ENCODE measurements around the gene ITGB4. TPM values are rescaled to one million over a fixed set of nuclear protein-coding genes. Genes with fewer than 3 reads are reported as not detected.

The ITGB4 gene
- total RNA-seq, 6 donors from 2014 or later: 16.8 to 75.2 (median 41.2) TPM

DNA sequence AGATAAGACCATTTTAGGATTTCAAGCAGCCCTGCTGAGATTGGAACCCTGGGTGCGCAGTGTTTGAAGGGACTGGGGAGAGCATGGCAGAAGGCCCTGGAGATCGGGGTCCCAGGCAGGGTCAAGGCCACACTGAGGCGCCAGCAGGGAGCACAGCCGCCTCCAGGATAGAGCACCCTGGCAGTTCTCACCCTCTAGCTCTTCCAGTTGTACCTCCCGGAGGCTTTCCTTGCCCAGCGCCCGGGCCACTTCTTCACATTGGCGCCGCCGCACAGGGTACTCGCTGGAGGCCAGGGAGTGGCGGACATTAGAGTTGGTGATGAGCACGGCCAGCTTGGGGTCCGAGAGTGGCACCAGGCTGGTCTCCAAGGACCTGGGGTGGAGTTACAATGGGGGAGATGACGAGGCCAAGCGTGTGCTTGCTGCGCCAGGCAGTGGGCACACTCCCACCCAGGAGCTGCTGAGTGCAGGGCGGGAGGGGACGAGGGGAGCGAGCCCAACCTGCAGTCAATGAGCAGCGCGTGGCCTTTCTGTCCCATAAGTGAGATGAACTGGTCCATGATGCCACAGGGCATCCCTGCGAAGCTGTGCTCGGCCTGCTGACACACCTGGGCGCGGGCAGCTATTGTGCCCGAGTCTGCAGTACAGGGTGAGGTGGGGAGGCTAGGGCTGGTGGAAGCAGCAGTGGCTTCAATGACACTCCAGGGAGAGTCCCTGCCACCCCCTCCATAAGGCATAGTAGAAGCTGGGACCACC is 41.4 kb downstream of the ITGB4 start:
- DNase-seq (no peak), ATAC-seq (ENCODE audit: low FRiP score in 2 of 2) (no peak)
- peaks cover 3 to 29% (median 17%) of the 10 kb centered on the region in 4 donors for H3K36me3 ChIP-seq
- TF ChIP-seq EP300 (IDR thresholded peaks at IDR 0.05): no peak
- TF ChIP-seq POLR2A (IDR thresholded peaks at IDR 0.05): no peak
- TF ChIP-seq POLR2AphosphoS5 (IDR thresholded peaks at IDR 0.05): no peak
- TF ChIP-seq, protein P1, sequence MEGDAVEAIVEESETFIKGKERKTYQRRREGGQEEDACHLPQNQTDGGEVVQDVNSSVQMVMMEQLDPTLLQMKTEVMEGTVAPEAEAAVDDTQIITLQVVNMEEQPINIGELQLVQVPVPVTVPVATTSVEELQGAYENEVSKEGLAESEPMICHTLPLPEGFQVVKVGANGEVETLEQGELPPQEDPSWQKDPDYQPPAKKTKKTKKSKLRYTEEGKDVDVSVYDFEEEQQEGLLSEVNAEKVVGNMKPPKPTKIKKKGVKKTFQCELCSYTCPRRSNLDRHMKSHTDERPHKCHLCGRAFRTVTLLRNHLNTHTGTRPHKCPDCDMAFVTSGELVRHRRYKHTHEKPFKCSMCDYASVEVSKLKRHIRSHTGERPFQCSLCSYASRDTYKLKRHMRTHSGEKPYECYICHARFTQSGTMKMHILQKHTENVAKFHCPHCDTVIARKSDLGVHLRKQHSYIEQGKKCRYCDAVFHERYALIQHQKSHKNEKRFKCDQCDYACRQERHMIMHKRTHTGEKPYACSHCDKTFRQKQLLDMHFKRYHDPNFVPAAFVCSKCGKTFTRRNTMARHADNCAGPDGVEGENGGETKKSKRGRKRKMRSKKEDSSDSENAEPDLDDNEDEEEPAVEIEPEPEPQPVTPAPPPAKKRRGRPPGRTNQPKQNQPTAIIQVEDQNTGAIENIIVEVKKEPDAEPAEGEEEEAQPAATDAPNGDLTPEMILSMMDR (IDR thresholded peaks at IDR 0.05): no peak
- H3K27me3 ChIP-seq: no peaks in the 10 kb centered on the region
- 95% methylated on average over 27 of the region's 27 CpGs for WGBS, 2 donors
- no peak overlapping the region for H3K27ac ChIP-seq
- H3K4me3 ChIP-seq: no peak overlapping the region
- H3K9me3 ChIP-seq: no peaks in the 10 kb centered on the region
- peaks cover 17 to 30% (median 20%) of the 10 kb centered on the region in 4 donors for H3K4me1 ChIP-seq

DNA sequence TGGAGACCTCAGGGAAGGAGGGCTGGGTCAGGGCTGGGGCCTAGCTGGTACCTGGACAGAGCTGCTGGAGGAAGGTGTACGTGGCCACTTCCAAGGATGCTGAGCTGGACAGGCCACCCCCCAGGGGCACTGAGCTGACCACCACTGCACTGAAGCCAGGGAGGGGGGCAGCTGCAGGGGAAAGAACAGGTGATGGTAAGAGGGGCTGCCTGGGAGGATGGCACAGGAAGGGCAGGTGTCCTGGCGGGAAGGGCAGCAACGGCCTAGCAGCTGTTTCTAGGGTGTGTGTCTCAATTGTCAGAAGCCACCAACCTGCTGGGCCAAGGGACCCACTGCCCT is 42.0 kb downstream of the ITGB4 start:
- Histone ChIP-seq H3K9me3 (no peaks in the 10 kb centered on the region), H3K27me3 (no peaks in the 10 kb centered on the region), H3K4me3 (peak overlapping the region in 1 of 4 donors; percentile 77), H3K27ac (no peak overlapping the region), H3K36me3 (peaks cover 3 to 24% (median 12%) of the 10 kb centered on the region in 4 donors), H3K4me1 (peaks cover 17 to 30% (median 20%) of the 10 kb centered on the region in 4 donors)
- TF ChIP-seq, protein P1 (IDR thresholded peaks at IDR 0.05): no peak
- TF ChIP-seq POLR2AphosphoS5 (IDR thresholded peaks at IDR 0.05) (no peak), EP300 (IDR thresholded peaks at IDR 0.05) (no peak), POLR2A (IDR thresholded peaks at IDR 0.05) (no peak)
- ATAC-seq (ENCODE audit: low FRiP score in 2 of 2) (no peak), DNase-seq (no peak)
- 90 to 96% methylated on average over 3 of the region's 3 CpGs for WGBS, 2 donors

DNA sequence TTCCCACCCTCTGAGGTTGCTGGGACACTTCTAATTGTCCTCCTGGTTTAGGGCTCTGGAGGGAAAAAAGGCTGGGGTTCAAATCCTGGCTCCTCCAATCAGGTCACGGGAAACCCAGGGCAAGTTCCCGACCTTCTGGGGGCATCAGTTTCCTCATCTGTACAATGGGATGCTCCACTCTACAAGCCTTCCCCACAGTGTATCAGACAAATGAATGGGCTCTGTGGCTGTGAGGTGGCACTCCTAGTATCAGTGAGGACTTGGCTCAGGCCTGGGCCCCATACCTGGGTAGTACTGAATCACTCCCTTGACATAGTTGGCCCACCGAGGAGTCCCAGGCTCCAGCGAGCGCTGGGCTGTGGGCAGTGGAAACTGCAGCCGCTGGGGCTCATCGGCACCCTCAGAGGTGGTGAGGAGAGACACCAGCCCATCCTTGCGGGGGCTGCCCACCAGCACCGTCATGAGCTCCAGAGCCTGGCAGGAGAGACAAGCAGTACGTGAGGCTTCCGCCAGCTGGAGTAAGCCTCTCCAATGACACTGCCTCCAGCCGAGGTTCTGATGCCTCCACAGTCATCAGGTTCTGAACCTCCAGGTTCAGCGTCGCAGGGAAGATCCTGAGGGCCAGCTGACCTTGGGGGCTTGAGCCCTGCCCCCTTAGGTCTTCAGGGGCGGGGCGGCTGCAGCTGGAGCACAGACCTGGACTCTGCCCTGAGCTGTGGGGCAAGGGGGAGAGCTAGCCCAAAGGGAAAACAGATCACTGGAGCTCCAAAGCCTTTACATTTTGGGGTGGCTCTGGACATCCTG is 42.6 kb downstream of the ITGB4 start:
- 77 to 91% methylated on average over 4 to 16 of the region's 16 CpGs for WGBS, 2 donors
- no peak for TF ChIP-seq POLR2A (IDR thresholded peaks at IDR 0.05)
- no peak for TF ChIP-seq POLR2AphosphoS5 (IDR thresholded peaks at IDR 0.05)
- TF ChIP-seq, protein P1 (IDR thresholded peaks at IDR 0.05): no peak
- no peak for TF ChIP-seq EP300 (IDR thresholded peaks at IDR 0.05)
- peak overlapping the region; percentile 40 to 77 (median 69) for H3K4me3 ChIP-seq
- H3K27ac ChIP-seq: peak overlapping the region; percentile 83 to 92 (median 88)
- ATAC-seq (ENCODE audit: low FRiP score in 2 of 2) (no peak), DNase-seq (no peak)
- peaks cover 17 to 30% (median 20%) of the 10 kb centered on the region in 4 donors for H3K4me1 ChIP-seq
- H3K27me3 ChIP-seq: no peaks in the 10 kb centered on the region
- peaks cover 3 to 19% (median 8%) of the 10 kb centered on the region in 4 donors for H3K36me3 ChIP-seq
- no peaks in the 10 kb centered on the region for H3K9me3 ChIP-seq

DNA sequence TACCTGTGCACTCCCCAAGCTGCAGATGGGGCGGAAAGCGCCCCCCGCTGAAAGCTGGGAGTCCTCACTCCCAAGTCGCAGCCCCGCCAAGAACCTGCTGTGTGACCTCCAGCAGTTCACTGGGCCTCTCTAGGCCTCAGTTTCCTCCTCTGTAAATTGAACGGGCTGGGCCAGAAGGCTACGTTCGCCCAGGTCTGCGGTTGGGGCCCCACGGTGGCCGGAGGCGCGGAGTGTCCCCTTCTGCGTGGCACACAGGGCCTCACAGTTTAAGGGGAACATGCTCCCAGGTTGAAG is 43.1 kb downstream of the ITGB4 start:
- DNase-seq: no peak
- H3K27ac ChIP-seq: peak overlapping the region; percentile 83 to 92 (median 88)
- H3K36me3 ChIP-seq: peaks cover 0 to 14% (median 5%) of the 10 kb centered on the region in 4 donors
- no peaks in the 10 kb centered on the region for H3K27me3 ChIP-seq
- peak overlapping the region; percentile 40 to 77 (median 69) for H3K4me3 ChIP-seq
- TF ChIP-seq POLR2A (IDR thresholded peaks at IDR 0.05): no peak
- TF ChIP-seq, protein P1 (IDR thresholded peaks at IDR 0.05): peak in 1 of 6 experiments; percentile 82
- no peaks in the 10 kb centered on the region for H3K9me3 ChIP-seq
- WGBS, 2 donors: 11 to 40% methylated on average over 4 to 11 of the region's 14 CpGs
- ATAC-seq (ENCODE audit: low FRiP score in 2 of 2): no peak
- H3K4me1 ChIP-seq: peaks cover 17 to 33% (median 20%) of the 10 kb centered on the region in 4 donors

All from upper lobe of left lung (tissue), 6 donors.